ENCODE measurements around the gene GINS2.

- no peak for TF ChIP-seq CTCF (IDR thresholded peaks at IDR 0.05)
- TF ChIP-seq POLR2A (IDR thresholded peaks at IDR 0.05) = no peak
These were observed 47.0 kb downstream of the GINS2 start for GRCh38 chr16:85641776-85642176.

All from thyroid gland (tissue), 4 donors.